GM21515 (cell line): ENCODE data around the gene AQP12A.
"Not testable (repeated sequence)": the region's sequence is repeated elsewhere in the genome, so short reads cannot be mapped to it uniquely, and the experiment has no call there.

Experiments used
- ATAC-seq: cut with Tn5 transposase; IDR thresholded peaks from one replicate; pipeline ENCODE4 v1.9.1; 2021; ENCODE audit not compliant: unreplicated experiment

AQP12A gene

DNA sequence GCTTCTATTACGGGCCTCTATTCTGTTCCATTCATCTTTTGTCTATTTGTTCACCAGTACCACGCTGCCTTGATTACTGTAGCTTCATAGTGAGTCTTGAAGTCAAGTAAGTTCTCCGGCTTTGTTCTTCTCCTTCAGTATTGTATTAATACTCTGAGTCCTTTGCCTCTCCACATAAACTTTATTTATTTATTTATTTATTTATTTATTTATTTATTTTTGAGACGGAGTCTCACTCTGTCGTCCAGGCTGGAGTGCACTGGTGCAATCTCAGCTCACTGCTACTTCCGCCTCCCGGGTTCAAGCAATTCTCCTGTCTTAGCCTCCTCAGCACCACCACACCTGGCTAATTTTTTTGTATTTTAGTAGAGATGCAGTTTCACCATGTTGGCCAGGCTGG lies 31.8 kb upstream of the AQP12A start:
- ATAC-seq = not testable (repeated sequence)

DNA sequence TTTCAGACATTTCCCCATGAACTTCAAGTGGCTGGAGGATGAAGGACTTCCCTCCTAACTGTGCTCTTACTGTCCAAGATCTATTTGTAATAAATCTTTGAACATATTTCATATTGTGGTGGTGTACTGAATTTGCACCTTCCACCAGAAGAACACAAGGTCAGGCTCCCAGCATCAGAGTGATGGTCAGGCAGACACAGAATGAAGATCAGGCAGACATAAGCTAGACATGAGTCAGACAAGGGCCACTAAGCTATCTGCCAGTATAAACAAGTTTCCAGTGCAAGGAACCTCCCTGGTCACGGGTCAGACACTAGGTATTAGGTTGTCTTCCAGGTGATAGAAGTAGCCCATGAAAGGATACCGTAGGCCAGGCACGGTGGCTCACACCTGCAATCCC lies 29.0 kb upstream of the AQP12A start:
- ATAC-seq = no peak

DNA sequence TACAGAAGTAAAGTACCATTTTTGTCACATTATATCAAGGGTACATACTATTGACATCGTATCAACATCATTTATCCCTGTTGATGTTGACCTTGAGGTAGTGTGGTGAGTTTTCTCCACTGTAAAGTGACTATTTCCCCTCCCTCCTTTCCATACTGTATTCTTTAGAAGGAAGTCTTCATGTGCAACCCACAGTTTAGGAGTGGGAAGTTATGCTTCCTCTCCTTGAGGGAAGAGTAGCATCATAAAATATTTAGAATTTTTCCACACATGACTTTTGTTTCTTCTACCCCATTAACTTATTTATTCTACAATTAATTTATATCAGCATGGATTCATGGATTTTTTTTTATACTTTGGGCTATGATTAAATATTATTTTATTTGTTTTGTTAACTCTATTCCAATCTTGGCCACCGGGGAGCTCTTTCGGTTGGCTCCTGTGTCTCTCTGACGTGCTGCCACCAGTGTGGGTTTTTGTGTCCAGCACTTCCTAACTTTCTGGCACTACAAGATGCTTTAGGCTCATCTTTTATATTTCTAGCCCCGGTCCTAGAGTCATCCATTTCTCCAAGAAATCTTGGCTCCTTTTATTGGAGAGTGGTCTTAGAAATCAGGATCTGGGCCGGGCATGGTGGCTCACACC lies 28.0 kb upstream of the AQP12A start:
- ATAC-seq = no peak

DNA sequence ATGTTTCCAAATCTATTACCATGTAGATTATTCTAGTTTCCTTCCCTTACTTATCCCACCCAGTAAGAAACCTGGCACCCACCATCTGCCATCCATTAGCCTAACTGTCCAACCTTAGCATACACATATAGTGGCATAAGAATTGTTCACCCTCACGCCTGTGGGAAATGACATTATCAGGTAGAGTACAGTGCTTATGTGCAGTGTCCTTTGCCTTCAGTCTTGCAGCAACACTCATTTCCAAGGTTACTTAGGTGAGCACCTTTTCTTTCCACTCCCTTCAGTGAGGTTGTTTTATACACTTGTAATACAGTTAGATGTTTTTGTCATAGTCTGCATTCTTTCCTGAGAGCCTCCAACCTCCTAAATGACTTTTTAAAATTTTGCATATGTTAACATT lies 27.0 kb upstream of the AQP12A start:
- no peak for ATAC-seq

DNA sequence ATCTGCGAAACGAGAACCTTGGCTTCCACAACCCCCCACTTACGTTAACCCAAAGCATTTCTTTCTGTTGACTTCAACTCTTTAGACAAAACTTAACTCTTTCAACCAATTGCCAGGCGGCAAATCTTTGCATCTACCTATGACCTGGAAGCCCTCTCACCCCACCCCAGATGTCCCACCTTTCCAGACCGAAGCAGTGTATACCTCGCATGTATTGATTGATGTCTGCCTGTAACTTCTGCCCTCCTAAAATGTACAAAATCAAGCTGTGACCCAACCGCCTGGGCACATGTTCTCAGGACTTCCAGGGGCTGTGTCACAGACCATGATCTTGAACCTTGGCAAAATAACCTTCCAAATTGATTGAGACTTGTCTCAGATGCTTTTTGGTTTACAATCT lies 21.3 kb upstream of the AQP12A start:
- no peak for ATAC-seq

DNA sequence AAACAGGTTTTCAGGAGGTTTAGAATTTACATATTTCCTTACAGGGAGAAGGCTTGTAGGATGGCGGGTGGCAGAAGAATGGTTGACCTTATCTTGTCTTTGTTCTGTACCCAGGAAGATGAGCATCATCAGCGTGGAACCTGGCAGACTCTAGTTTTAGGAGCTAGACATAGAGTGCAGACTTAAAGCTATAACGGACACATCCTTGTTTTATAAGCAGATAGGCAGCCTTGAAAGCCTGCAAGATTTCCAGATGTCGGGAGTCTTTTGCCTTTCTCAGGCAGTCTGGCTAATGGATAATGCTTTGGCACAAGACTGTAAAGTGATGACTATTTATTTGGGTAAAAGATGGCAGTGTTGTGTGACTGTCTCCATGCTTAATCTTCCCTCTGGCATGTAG lies 20.7 kb upstream of the AQP12A start:
- ATAC-seq = no peak

DNA sequence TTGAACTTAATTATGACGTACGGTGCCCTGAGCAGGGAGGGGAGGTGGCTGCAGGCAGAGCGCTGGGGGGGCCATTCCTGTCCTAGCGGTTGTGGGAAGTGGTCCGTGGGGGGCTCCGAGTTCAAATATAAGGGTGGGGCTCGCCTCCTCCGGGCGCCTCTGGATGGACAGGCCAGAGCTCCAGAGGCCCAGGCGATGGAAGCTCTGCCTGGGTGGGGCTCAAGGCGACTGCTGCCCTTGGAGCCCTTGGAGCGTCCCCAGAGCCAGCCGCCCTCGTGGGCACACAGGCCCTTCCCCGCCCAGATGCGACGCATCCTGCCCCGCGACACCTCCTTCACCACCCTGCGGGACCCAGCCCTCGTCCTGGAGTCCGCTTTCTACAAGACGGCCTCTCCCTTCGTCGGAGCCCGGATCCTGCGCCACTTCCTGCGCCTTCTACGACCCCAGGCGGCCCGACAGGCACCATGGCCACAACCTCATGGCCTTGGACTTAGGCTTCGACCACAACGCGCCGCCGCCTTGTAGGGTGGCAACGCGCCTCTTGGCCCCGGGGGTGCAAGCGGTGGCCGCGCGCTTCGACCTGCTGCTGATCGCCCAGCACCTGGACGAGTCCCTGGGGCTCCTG lies 19.5 kb upstream of the AQP12A start:
- ATAC-seq = no peak

DNA sequence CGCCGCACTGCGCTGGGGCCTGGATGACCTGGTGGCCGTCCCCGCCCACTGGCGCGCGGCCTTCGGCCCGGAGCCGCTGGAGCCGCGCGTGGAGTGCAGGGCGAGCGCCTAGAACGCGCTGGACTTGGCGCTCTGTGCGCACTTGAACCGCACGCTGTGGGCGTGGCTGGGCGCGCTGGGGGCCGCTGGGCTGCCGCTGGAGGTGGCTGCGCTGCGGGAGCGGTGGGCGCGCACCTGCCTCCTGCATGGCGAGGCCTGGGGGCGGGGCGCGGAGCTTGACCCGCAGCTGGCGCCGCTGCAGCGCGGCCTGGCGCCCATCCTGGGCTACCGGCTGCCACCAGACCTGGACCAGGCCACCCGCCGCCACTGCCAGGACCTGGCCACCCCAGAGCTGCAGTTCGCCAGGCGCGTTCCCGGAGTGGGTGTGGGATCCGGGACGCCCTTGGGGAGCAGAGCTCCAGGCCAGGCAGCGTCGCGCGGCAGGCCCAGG lies 18.9 kb upstream of the AQP12A start:
- ATAC-seq = no peak

DNA sequence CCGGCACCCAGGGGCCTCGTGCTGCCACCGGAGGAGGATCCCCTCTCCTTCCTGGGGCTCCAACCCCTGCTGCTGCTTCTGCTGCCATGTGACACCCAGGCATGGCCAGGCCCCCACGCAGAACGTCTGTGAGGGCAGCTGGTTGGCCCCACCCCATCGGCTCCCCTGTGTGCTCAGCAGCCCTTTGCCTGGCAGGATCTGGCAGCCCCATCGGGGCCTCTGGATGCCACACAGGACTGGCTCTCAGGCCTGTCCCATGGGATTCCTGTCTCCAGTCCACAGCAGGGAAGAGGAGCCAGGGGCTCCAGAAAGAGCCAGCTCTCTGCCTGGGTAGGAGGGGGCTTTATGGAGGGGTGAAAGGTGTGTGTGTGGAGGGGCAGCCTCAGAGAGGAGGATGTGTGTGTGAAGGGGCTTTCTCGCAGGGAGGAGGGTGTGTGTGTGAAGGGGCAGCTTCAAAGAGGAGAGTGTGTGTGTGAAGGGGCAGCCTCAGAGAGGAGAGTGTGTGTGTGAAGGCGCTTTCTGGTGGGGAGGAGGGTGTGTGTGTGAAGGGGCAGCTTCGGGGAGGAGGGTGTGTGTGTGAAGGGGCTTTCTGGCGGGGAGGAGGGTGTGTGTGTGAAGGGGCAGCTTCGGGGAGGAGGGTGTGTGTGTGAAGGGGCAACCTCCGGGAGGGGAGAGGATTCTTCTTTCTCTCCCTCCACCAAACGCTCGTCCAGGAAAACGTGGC lies 17.0 kb upstream of the AQP12A start:
- ATAC-seq = not testable (repeated sequence)

DNA sequence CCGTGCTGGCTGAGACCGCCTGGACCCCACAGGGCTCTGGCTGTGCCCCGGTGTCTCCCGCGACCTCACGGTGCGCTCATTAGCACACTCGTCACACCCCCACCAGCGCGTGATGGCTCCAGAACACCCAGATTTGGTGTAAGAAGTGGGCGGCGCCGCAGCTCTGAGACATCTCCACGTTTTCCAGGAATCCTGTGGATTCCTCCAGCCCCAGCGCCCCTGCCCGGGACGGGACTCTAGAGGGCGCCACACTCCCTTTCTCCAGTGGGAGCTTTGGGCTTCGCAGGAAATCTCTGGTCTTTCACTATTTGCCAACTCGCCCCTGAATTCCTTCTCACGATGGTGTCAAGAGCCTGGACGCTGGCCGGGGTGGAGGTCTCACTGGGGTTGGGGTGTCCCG lies 16.3 kb upstream of the AQP12A start:
- not testable (repeated sequence) for ATAC-seq

DNA sequence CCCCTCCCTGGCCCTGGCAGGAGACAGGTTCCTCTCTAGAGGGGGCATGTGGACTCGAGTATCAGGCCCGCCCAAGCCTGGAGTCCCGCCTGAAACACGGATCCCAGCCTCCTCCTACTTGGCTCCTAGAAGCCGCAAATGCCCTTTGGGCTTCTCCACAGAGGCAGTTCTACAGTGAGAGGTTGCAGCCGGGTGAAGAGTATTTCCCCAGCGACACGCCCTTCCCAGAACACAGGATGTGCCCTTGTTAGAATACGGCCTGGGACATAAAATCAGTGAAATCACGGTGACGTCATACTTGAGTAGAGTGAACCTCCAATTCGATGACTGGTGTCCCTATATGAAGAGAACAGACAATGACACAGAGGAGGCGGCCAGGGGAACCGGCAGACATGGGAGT lies 13.6 kb upstream of the AQP12A start:
- ATAC-seq = not testable (repeated sequence)

DNA sequence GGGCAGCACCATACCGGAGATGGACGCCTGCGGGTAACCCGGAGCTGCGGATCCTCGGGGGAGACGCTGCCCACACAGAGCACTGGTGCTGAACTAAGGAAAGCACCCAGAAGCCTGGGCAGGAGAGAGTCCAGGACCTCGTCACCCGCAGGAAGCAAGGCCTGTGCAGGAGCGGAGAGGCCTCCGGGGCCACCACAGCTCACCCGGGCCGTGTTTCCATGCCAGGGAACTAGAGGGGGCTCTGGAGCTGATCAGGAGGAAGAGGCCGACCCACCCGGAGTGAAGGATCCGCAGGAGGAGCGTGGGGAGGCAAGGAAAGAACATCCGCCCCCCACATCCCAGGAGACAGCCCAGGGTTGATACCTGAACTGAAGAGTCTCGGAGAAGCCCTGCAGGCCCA lies 12.8 kb upstream of the AQP12A start:
- ATAC-seq = not testable (repeated sequence)

DNA sequence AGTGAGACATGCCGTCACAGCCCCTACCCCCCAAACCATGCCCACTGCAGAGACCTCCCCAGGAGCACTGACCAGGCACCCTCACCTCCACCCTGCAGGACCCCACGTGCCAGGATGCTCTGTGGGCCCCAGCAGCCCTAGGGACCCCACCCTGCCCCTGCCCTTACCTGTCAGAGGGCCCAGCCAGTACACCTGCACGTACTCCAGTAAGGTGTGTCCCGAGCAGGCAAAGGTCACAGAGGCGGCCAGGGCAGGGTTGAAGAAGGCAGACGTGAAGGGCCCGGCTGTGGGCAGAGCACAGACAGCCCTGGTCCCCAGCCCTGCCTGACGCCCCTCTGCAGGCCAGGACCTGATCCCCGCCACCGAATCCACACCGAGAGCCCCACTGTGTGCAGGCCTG lies 11.5 kb upstream of the AQP12A start:
- not testable (repeated sequence) for ATAC-seq

DNA sequence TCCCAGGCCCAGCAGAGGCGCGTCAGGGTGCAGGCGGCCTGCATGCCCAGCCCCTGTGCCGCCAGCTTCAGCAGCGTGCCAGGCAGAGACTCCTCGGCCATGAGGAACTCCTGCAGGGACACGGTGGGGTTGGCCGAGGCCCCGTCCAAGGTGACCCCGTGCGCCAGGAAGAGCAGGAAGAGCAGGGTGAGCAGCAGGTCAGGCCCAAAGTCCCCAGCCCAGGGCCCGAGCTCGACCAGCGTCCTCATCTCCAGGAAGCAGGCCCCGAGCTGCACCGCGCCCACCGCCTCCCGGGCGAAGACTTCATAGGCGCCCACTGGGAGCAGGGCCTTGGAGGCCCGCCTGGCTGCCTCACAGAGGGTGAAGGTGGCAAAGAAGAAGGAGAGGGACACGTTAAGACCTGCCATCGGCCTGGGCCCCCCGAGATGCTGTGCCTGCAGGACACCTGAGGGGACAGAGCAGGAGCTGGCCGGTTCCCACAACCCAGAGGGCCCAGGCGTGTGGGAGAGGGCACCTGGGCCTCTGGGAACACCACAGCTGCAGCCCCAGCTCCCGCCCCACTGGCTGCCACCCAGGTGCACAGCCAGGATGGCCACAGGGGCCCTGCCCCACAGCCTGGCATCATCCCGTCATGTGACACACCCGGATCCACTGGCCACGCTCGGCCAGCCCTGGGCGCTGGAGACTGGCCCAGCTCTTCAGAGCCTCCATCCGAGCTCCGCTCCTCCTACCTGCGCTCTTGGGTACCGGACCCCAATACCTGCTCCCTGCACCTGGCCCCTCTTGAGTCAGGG lies 9.0 kb upstream of the AQP12A start, which contains the start of gene AQP12B:
TSS of gene AQP12B (minus strand) at position 455 of the 794 bp plus-strand sequence. CDS start at position 407, 48 bp downstream.
- not testable (repeated sequence) for ATAC-seq

DNA sequence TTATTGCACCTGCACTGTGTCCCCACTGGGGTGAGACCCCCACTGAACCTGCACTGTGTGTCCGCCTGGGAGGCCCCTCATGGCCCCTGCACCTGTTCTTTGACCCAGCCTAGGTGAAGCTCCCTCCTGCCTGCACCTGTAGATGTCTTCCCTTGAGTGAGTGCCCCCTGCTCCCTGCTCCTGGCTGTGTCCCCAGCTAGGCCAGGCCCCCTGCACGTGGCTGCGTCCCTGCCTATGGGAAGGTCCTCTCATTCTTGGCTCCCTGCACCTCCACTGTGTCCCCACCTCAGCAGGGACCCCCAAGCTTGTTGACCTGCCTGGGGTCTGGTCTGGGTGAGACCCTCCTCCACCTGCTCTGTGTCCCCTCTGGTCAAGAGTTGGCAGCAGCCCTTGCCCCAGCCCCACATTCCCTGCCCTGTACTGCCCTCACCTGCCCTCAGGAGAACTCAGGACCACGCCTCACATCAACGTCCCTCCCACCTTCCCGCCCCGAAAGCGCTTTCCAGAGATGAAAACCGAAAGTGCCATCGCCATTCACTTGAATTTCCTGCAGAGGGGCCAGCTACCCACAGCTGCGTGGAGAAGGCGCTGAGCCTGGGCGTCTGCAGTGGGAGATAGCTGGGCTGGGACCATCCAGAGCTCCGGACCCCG lies 8.2 kb upstream of the AQP12A start:
- ATAC-seq = not testable (repeated sequence)

DNA sequence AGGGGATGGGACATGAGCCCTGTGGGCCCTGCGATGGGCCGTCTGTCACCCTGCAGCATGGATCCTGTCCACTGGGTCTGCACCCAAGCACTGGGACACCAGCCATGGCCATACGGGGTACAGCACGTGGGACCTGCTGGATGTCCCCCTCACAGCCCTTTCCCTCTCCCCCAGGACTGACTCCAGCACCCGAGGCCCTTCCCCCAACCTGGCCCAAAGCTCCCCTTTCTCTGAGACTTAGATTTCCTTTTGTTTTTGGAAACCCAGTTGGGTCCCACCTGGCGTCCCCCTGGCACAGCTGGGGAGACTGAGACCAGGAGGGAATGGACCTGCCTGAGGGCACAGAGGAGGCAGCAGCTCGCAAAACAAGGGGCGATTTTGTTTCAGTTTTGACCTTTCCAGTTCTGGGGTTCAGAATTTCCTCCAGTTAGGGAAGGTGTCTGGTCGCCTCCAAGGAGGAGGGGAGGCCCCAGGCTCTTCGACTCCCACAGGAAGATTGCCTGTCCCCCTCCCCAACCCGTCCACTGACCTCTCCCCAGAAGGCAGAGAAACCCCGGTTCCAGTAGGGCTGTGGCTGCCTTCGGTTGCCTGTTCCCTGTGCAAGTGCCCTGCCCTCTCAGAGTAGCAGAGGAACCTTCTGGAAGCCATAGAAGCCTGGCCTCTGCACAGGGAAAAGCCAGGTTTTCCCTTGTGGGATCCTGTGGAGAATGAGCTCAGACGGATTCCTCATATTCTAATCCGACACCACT lies 7.5 kb upstream of the AQP12A start:
- ATAC-seq = not testable (repeated sequence)

DNA sequence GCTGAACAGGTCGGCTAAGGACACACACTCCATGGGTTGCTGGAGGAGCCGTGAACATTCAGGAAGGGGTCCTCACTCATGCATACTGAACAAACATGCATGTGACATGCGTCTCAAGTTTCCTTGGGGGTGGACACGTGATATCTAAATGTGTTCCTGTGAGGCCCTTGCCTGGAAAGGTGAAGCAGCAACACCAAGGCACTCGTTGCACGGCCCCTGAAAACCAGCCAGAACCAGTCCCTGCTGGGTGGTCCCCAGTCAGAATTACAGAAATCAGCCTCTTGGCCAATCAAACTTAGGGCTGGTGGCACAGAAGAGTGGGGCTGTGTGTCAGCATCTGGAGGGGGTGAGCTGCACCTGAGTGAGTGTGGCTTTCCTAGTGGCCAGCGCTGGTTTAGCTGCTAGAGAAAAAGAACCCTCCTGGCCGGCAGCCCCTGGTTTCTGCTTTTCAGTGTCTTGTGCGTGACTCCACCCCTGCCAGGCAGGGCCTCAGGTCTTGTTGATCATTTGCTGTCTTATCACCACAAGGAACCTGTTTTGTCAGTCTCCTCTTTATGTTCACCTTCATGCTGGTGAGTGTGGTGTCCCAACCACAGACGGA lies 5.8 kb upstream of the AQP12A start:
- ATAC-seq = no peak

DNA sequence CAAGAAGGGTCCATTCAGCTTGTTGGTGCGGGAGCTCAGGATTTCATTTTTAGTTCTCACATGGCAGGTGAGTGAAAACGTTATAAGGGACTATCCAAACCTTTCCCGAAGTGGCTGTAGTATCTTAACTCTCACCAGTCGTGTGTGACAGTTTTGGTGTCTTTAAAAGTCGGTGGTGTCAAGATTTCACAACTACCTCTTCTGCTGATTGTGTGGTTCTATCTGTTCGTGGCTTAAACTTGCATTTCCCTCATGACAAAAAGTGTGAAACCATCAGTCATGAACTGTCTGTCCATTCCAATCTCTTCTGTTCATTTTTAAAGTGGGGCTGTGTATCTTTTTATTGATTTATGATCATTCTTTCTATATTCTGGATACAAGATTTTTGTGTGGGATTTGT lies 5.2 kb upstream of the AQP12A start:
- no peak for ATAC-seq

DNA sequence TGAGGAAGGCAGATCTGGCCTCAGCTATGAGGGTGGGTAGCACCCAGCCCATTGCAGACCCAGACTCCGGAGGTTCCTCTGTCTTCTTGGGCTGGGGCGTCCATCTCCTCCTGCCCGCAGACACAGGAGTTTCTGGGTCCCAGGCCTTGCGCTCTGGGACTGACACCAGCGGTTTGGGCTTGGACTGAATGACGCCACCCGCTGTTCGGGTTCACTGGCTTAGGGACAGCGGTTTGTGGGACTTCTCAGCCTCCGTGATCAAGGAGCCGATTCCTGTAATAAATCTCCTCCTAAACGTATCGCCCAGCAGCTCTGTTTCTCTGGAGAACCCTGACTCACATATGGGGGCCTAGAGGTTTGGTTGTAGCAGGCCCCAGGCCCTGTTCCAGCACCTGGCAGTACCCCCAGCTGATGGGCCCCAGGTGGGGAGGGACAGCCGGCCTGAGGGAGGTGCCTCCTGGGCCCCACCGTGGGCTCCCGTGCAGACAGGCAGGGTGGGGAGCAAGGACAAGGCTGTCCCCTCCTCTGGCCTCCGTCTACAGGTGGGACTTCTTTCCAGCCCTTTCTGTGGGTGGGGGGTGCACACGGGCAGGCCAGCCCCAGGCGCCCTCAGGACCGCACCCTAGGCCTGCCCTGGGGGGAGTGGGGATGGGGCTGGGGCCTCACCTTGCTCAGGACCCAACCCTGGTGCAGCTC lies 4.5 kb upstream of the AQP12A start:
- ATAC-seq = no peak
